Nephron (organoid): ENCODE results near the gene KLRC4.
"Not testable (repeated sequence)": the region's sequence is repeated elsewhere in the genome, so short reads cannot be mapped to it uniquely, and the experiment has no call there.

Experiments used
- H3K27ac Mint-ChIP-seq, 3 experiments: 2 replicates each; pipeline ENCODE4 v1.8.0; 2020; ENCODE audit warnings: mixed read lengths in 3 of 3, mild to moderate bottlenecking in 2 of 3, moderate library complexity in 1 of 3
- H3K27me3 Mint-ChIP-seq: 2 replicates; pipeline ENCODE4 v1.8.0; 2021; ENCODE audit warnings: low read depth, mild to moderate bottlenecking, moderate library complexity, mixed read lengths
- H3K36me3 Mint-ChIP-seq: 2 replicates; pipeline ENCODE4 v1.8.0; 2020; ENCODE audit warnings: low read depth, mixed read lengths
- H3K4me1 Mint-ChIP-seq: 2 replicates; pipeline ENCODE4 v1.8.0; 2020; ENCODE audit warnings: mixed read lengths
- H3K4me3 Mint-ChIP-seq, 3 experiments: 2 replicates each; pipeline ENCODE4 v1.8.0; 2020; ENCODE audit warnings: mild to moderate bottlenecking in 3 of 3, mixed read lengths in 3 of 3, moderate library complexity in 2 of 3
- H3K9me3 Mint-ChIP-seq: 2 replicates; pipeline ENCODE4 v1.8.0; 2020; ENCODE audit warnings: mixed read lengths
- TF ChIP-seq, protein P1 (sequence below), 3 experiments: fragments of 200-600 bp; sonication (generic); IDR thresholded peaks; one replicate each; pipeline ENCODE4 v1.5.0; 2021; ENCODE audit warnings: antibody characterized with exemption in 3 of 3; ENCODE audit not compliant: unreplicated experiment in 3 of 3

The KLRC4 gene

DNA sequence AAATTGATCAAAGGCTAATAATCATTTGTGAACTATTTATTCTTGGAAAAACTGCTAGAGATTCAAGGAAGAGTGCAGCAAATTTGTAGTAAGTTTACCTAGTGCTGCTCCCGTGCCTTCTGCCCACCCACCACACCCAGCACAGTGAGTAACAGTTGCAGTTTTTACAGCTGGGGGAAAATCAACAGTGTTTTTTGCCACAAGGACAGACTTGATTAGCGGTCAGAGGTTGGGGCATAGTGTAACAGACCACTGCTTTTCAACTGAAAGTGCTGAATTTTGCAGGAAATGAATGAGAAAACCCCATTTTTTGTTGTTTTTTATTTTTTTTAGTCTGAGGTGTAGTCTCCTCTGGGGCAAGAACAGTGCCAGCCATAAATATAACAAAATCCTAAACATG, 12.3 kb downstream of the KLRC4 start:
- no peaks in the 10 kb centered on the region for H3K9me3 Mint-ChIP-seq
- H3K27ac Mint-ChIP-seq: no peak overlapping the region
- H3K4me1 Mint-ChIP-seq: peaks cover 11% of the 10 kb centered on the region
- TF ChIP-seq, protein P1, sequence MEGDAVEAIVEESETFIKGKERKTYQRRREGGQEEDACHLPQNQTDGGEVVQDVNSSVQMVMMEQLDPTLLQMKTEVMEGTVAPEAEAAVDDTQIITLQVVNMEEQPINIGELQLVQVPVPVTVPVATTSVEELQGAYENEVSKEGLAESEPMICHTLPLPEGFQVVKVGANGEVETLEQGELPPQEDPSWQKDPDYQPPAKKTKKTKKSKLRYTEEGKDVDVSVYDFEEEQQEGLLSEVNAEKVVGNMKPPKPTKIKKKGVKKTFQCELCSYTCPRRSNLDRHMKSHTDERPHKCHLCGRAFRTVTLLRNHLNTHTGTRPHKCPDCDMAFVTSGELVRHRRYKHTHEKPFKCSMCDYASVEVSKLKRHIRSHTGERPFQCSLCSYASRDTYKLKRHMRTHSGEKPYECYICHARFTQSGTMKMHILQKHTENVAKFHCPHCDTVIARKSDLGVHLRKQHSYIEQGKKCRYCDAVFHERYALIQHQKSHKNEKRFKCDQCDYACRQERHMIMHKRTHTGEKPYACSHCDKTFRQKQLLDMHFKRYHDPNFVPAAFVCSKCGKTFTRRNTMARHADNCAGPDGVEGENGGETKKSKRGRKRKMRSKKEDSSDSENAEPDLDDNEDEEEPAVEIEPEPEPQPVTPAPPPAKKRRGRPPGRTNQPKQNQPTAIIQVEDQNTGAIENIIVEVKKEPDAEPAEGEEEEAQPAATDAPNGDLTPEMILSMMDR (IDR thresholded peaks at IDR 0.05; ENCODE audit: unreplicated experiment in 3 of 3): no peak
- H3K27me3 Mint-ChIP-seq: no peaks in the 10 kb centered on the region
- H3K36me3 Mint-ChIP-seq: no peaks in the 10 kb centered on the region
- no peak overlapping the region for H3K4me3 Mint-ChIP-seq

DNA sequence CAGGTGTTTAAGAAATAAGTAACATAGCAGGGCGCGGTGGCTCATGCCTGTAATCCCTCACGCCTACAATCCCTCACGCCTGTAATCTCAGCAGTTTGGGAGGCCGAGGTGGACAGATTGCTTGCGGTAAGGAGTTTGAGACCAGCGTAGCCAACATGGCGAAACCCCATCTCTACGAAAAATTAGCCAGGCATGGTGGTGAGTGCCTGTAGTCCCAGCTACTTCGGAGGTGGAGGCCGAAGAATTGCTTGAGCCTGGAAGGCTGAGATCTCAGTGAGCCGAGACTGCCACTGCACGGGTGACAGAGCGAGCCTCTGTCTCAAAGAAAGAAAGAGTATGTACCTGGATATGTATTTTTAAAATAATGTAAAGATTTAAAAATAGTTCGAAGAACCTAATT, 13.4 kb downstream of the KLRC4 start:
- peaks cover 12% of the 10 kb centered on the region for H3K4me1 Mint-ChIP-seq
- H3K4me3 Mint-ChIP-seq, H3K27me3 Mint-ChIP-seq, H3K27ac Mint-ChIP-seq, H3K9me3 Mint-ChIP-seq, H3K36me3 Mint-ChIP-seq: not testable (repeated sequence)

DNA sequence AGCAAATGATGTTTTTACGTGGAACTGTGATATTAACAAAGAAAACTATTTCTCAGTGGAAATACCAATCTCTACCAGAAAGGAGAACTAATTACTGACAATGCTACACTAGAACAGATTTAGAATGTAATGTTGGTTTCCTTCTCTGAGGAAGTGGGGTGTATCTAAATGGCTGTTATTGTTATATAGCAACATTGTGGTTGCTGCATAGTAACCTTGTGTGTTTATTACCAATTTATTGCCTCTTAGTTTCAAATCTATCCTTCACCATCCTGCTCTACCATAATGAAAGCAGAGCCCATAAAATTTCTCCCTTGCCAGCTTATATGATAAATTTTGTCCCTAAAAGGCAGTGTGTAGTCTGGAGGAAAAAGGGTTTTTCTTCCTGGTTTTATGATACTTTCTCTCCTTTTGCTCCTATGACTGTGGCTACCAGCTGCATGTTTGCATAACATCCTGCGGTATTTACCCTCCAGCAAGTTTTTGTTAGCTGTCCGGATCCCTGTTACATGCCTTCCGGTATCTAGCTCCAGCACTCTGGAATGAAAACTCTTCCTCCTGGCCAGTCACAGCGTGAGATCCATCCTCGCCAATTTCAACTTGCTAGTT, 14.1 kb downstream of the KLRC4 start:
- Mint-ChIP-seq H3K27me3 (no peaks in the 10 kb centered on the region), H3K9me3 (no peaks in the 10 kb centered on the region), H3K4me3 (no peak overlapping the region), H3K36me3 (no peaks in the 10 kb centered on the region), H3K27ac (peak overlapping the region; percentile 22 to 62 (median 25)), H3K4me1 (peaks cover 12% of the 10 kb centered on the region)
- TF ChIP-seq, protein P1 (IDR thresholded peaks at IDR 0.05; ENCODE audit: unreplicated experiment in 3 of 3): no peak

DNA sequence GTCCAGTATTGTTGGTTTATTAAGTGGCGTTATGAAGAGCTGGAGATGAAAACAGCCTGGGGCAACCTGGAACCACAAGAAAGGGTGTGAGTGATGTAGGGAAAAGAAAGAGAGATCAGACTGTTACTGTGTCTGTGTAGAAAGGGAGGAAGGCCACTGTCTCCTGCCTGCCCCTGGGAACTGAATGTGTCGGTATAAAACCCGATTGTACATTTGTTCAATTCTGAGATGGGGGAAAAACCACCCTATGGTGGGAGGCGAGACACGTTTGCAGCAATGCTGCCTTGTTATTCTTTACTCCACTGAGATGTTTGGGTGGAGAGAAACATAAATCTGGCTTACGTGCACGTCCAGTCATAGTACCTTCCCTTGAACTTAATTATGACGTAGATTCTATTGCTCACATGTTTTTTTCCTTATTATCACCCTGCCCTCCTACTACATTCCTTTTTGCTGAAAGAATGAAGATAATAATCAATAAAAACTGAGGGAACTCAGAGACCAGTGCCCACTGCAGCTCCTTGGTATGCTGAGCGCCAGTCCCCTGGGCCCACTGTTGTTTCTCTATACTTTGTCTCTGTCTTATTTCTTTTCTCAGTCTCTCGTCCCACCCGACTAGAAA, 14.9 kb downstream of the KLRC4 start:
- not testable (repeated sequence) for H3K36me3 Mint-ChIP-seq, H3K4me3 Mint-ChIP-seq, H3K9me3 Mint-ChIP-seq, H3K27ac Mint-ChIP-seq, H3K27me3 Mint-ChIP-seq
- H3K4me1 Mint-ChIP-seq: peaks cover 12% of the 10 kb centered on the region

DNA sequence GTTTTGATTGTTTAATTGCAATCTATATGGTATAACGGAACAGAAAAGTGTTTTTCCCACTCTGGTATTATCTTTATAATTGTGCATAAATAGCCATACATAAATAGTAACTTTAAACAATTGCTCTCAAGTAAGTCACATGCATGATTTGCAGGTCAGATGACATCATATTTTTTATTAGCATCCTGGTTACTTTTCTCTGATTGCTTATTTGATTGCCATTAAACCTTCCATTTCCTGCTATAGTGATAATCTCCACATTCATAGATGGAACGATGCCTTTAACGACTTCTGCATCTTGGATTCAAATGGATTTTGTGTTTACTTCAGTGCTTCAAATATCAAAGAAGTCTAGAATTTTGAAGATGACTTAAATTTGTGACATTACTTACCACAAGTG, 16.3 kb downstream of the KLRC4 start:
- no peaks in the 10 kb centered on the region for H3K9me3 Mint-ChIP-seq
- H3K27me3 Mint-ChIP-seq: no peaks in the 10 kb centered on the region
- H3K36me3 Mint-ChIP-seq: no peaks in the 10 kb centered on the region
- peaks cover 12% of the 10 kb centered on the region for H3K4me1 Mint-ChIP-seq
- H3K4me3 Mint-ChIP-seq: no peak overlapping the region
- TF ChIP-seq, protein P1 (IDR thresholded peaks at IDR 0.05; ENCODE audit: unreplicated experiment in 3 of 3): no peak
- no peak overlapping the region for H3K27ac Mint-ChIP-seq

DNA sequence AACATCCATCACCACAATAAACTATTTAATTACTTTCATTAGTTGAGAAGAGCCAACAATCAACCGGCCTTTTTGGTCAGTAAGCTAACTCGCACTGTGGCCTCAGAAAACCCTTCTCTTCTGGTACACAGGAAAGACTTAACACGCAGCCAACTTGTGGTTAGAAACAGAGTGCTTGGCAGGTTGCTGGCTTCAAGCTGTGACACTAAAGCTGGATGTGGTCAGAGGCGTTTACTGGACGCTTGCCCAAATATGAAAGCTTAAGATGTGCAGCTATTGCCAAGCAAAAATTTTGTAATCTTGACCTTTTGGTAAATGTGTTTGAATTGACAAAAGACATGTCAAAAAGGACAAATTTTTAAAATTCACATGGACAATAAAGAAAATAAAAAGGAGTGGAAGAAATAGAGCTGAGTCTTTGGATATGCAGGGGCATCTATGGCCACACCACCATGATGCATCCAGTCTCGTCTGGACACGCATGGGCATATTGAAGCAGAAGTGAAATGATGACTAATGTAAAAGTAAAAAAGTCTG, 17.1 kb downstream of the KLRC4 start:
- Mint-ChIP-seq H3K9me3 (no peaks in the 10 kb centered on the region), H3K27me3 (no peaks in the 10 kb centered on the region), H3K36me3 (no peaks in the 10 kb centered on the region), H3K4me3 (no peak overlapping the region), H3K27ac (no peak overlapping the region), H3K4me1 (peaks cover 12% of the 10 kb centered on the region)
- TF ChIP-seq, protein P1 (IDR thresholded peaks at IDR 0.05; ENCODE audit: unreplicated experiment in 3 of 3): no peak

DNA sequence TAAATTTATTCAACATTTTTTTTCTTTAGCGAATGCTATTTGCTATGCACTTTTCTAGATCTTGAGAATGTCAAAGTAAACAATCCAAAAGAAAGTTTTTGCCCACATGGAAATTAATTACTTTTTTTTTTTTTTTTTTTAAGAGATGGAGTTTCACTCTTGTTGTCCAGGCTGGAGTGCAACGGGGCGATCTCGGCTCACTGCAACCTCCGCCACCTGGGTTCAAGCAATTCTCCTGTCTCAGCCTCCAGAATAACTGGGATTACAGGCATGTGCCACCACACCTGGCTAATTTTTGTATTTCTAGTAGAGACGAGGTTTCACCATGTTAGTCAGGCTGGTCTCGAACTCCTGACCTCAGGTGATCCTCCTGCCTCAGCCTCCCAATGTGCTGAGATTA, 18.6 kb downstream of the KLRC4 start:
- not testable (repeated sequence) for H3K27me3 Mint-ChIP-seq, H3K4me3 Mint-ChIP-seq, H3K9me3 Mint-ChIP-seq, H3K36me3 Mint-ChIP-seq, H3K27ac Mint-ChIP-seq
- H3K4me1 Mint-ChIP-seq: peaks cover 12% of the 10 kb centered on the region
